ENCODE results near the gene STK10. TPM values are rescaled to one million over a fixed set of nuclear protein-coding genes. Genes with fewer than 3 reads are reported as not detected.

Gene STK10
- polyA plus RNA-seq, 1 donor (not counting 4 experiments of a cell fraction or from before 2014, with no cell fraction given): 19.8 TPM

DNA sequence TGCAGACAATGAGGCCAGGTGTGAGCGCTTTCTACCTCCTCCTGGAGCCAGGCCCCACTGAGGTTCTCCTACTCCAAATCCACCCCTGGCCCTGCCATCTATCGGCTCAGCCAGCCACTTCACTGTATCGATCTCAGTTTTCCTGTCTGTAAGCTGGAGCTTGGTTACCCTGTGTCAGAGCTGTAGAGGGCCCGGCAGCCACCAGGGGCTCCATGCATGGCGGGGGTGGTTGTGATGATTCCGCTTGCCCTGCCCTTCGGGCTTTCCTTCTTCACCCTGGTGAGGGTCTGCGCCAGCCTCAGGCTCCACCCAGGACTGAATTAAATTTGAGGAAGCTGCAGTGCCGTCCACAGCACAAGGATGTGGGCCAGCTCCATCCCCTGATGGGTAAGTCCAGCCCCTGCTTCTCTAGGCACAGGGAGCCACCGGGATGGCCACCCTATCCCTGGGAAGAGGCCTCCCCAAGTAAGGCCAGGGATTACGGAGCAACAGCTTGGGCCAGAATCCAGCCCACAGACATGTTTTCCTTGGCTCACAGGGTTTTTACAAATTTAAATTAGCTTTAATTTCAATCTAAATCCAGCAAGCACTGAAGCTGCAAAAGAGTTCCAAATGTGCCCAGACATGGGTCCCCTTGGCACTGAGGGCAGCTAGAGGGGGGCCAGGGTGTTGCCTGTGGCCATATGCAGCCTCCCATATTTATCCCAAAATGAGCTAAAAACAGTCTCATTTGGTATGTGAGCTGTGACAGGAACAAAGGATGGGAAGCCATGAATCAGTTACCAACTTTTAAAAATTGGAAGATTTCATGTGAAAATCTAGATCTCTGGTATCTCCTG lies 92.4 kb downstream of the STK10 start:
- H3K27ac ChIP-seq (ENCODE audit: control insufficient read depth, insufficient read depth, low read length): no peak overlapping the region
- no peaks in the 10 kb centered on the region for H3K27me3 ChIP-seq (ENCODE audit: control insufficient read depth, extremely low read depth, insufficient read depth, low read length)
- no peaks in the 10 kb centered on the region for H4K20me1 ChIP-seq (ENCODE audit: control insufficient read depth, extremely low read depth, insufficient read depth, low read length)
- H2AFZ ChIP-seq (ENCODE audit: control insufficient read depth, low read length): no peak overlapping the region
- FAIRE-seq: no peak
- no peaks in the 10 kb centered on the region for H3K4me1 ChIP-seq (ENCODE audit: control insufficient read depth, extremely low read depth, insufficient read depth, low read length)
- no peak overlapping the region for H3K9ac ChIP-seq (ENCODE audit: control insufficient read depth, extremely low read depth, insufficient read depth, low read length)
- H3K9me3 ChIP-seq (ENCODE audit: control insufficient read depth, low read depth, low read length): no peaks in the 10 kb centered on the region
- no peak for DNase-seq (ENCODE audit: low read depth, low spot score)
- no peak overlapping the region for H3K4me2 ChIP-seq (ENCODE audit: control insufficient read depth, extremely low read depth, insufficient read depth, low read depth, low read length)
- no peaks in the 10 kb centered on the region for H3K79me2 ChIP-seq (ENCODE audit: control insufficient read depth, insufficient read depth, low read length)
- dilution Hi-C loops (cut with MboI; ENCODE audit: extremely low pct_ligation_motif_present, low sequenced_read_pairs): no loop called here
- H3K9me1 ChIP-seq (ENCODE audit: control insufficient read depth, extremely low read depth, insufficient read depth, low read length): no peaks in the 10 kb centered on the region
- H3K36me3 ChIP-seq (ENCODE audit: control insufficient read depth in 2 of 2, extremely low read depth in 1 of 2, insufficient read depth in 2 of 2, low read length in 2 of 2): peaks cover 22 to 28% of the 10 kb centered on the region in 2 experiments
- H3K4me3 ChIP-seq (ENCODE audit: control insufficient read depth in 2 of 3, extremely low read depth in 1 of 3, insufficient read depth in 2 of 3, low read depth in 1 of 3, low read length in 3 of 3): no peak overlapping the region
- TF ChIP-seq EZH2 (IDR thresholded peaks at IDR 0.05; ENCODE audit: low read length) (no peak), CTCF (optimal IDR thresholded peaks at IDR 0.05 in 1 of 3, IDR thresholded peaks at IDR 0.05 in 1 of 3, conservative IDR thresholded peaks at IDR 0.05 in 1 of 3; ENCODE audit: extremely low read depth in 1 of 3, insufficient read depth in 2 of 3, low read length in 3 of 3) (no peak)

- Histone ChIP-seq H2AFZ (ENCODE audit: control insufficient read depth, low read length) (no peak overlapping the region), H3K9me1 (ENCODE audit: control insufficient read depth, extremely low read depth, insufficient read depth, low read length) (no peaks in the 10 kb centered on the region), H3K4me1 (ENCODE audit: control insufficient read depth, extremely low read depth, insufficient read depth, low read length) (no peaks in the 10 kb centered on the region), H3K9ac (ENCODE audit: control insufficient read depth, extremely low read depth, insufficient read depth, low read length) (no peak overlapping the region), H3K4me3 (ENCODE audit: control insufficient read depth in 2 of 3, extremely low read depth in 1 of 3, insufficient read depth in 2 of 3, low read depth in 1 of 3, low read length in 3 of 3) (no peak overlapping the region), H3K4me2 (ENCODE audit: control insufficient read depth, extremely low read depth, insufficient read depth, low read depth, low read length) (no peak overlapping the region), H3K27ac (ENCODE audit: control insufficient read depth, insufficient read depth, low read length) (no peak overlapping the region), H3K9me3 (ENCODE audit: control insufficient read depth, low read depth, low read length) (no peaks in the 10 kb centered on the region), H3K27me3 (ENCODE audit: control insufficient read depth, extremely low read depth, insufficient read depth, low read length) (no peaks in the 10 kb centered on the region), H4K20me1 (ENCODE audit: control insufficient read depth, extremely low read depth, insufficient read depth, low read length) (no peaks in the 10 kb centered on the region), H3K36me3 (ENCODE audit: control insufficient read depth in 2 of 2, extremely low read depth in 1 of 2, insufficient read depth in 2 of 2, low read length in 2 of 2) (peaks cover 24 to 28% of the 10 kb centered on the region in 2 experiments), H3K79me2 (ENCODE audit: control insufficient read depth, insufficient read depth, low read length) (no peaks in the 10 kb centered on the region)
- dilution Hi-C loops (cut with MboI; ENCODE audit: extremely low pct_ligation_motif_present, low sequenced_read_pairs): no loop called here
- FAIRE-seq (no peak), DNase-seq (ENCODE audit: low read depth, low spot score) (no peak)
- TF ChIP-seq CTCF (optimal IDR thresholded peaks at IDR 0.05 in 1 of 3, IDR thresholded peaks at IDR 0.05 in 1 of 3, conservative IDR thresholded peaks at IDR 0.05 in 1 of 3; ENCODE audit: extremely low read depth in 1 of 3, insufficient read depth in 2 of 3, low read length in 3 of 3) (no peak), EZH2 (IDR thresholded peaks at IDR 0.05; ENCODE audit: low read length) (no peak)
Observed at GRCh38 chr5:172093965-172094364, 94.1 kb downstream of the STK10 start.
